Urinary bladder (tissue), 4 donors: ENCODE data around the gene LAMB2. TPM values are rescaled to one million over a fixed set of nuclear protein-coding genes. Genes with fewer than 3 reads are reported as not detected.

Source experiments
- DNase-seq: peaks from one replicate; pipeline ENCODE4 v3.0.0-alpha.2; 2015; ENCODE audit errors: extremely low spot score
- H3K27ac ChIP-seq: one replicate; pipeline ENCODE4 v1.5.1; 2013; ENCODE audit warnings: low read depth, mild to moderate bottlenecking, moderate library complexity
- H3K36me3 ChIP-seq: one replicate; pipeline ENCODE4 v1.6.1; 2013; ENCODE audit warnings: mild to moderate bottlenecking, moderate library complexity; ENCODE audit not compliant: insufficient read depth
- H3K4me1 ChIP-seq: one replicate; pipeline ENCODE4 v1.6.1; 2013; ENCODE audit warnings: mild to moderate bottlenecking, moderate library complexity; ENCODE audit not compliant: insufficient read depth
- H3K4me3 ChIP-seq: one replicate; pipeline ENCODE4 v1.5.1; 2013; ENCODE audit warnings: low read depth, low read length
- WGBS: extraction: QIAGEN DNeasy Blood & Tissue Kit; methylation state at CpG from one replicate; pipeline ENCODE4 v1.1.7; 2013; 5-methylcytosine and 5-hydroxymethylcytosine counted together
- polyA plus RNA-seq: library from polyadenylated mRNA; stranded (reverse); fragments of 200-250 nt; gene quantifications from one replicate; pipeline ENCODE4 v1.2.3, GENCODE V29; 2013
- total RNA-seq: library from RNA; depleted of rRNA; stranded (reverse); fragments of >200 nt; gene quantifications from one replicate; pipeline ENCODE4 v1.2.3, GENCODE V29; 2014
- donor health status: healthy with polysubstance abuse.
- donor health status: healthy.

The LAMB2 gene
- total and polyA plus RNA-seq, 2 donors: 366 to 429 TPM

DNA sequence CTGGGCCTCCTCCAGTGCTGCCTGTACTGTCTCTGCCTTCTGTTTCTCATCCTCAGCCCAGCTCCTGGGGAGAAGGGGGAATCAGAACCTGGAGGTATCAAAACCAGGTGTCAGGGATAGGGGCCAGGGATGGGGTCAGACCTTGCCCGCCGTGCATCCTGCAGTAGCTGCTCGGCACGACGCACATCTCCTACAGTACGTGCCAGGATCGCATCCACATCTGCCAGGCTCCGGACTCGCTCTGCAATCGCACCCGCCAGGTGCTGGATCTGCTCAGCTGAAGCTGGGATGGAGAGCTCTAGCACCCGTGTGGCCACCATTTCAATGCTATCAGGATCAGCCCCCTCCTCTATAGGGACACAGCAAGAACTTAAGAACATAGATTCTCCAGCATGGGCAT lies 10.8 kb downstream of the LAMB2 start:
- Histone ChIP-seq H3K36me3 (peaks cover 2% of the 10 kb centered on the region), H3K27ac (no peak overlapping the region), H3K4me3 (no peak overlapping the region), H3K4me1 (no peaks in the 10 kb centered on the region)
- 91% methylated on average over 12 of the region's 12 CpGs for WGBS
- DNase-seq: no peak

DNA sequence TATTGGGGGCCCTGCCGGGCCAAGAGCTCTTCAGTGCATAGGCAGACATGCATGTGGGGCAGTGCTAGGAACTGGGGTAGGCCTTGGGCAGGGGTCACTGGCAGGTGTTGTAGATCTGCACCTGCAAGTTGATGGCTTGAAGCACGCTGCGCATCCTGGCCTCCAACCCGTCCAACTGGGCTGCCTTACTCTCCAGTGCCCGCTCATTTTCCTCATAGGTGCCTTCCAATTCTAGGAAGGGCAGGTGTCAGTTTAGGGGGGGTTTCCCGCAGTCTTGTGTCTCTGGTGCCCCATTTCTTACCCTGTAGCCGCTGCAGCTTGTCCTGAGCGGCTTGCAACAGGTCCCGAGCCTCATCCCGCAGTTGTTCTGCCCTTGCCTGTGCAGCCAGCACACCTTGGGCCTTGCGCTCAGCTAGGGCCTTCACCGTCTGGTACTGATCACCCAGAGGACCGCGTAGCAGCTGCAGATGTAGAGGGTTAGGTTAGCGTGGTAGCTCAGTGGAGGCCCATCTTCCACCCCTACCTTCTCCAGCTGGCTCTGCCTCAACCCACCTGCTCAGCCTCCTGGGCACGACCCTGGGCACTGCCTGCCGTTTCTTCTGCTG lies 11.6 kb downstream of the LAMB2 start:
- 69% methylated on average over 17 of the region's 17 CpGs for WGBS
- peaks cover 2% of the 10 kb centered on the region for H3K36me3 ChIP-seq

DNA sequence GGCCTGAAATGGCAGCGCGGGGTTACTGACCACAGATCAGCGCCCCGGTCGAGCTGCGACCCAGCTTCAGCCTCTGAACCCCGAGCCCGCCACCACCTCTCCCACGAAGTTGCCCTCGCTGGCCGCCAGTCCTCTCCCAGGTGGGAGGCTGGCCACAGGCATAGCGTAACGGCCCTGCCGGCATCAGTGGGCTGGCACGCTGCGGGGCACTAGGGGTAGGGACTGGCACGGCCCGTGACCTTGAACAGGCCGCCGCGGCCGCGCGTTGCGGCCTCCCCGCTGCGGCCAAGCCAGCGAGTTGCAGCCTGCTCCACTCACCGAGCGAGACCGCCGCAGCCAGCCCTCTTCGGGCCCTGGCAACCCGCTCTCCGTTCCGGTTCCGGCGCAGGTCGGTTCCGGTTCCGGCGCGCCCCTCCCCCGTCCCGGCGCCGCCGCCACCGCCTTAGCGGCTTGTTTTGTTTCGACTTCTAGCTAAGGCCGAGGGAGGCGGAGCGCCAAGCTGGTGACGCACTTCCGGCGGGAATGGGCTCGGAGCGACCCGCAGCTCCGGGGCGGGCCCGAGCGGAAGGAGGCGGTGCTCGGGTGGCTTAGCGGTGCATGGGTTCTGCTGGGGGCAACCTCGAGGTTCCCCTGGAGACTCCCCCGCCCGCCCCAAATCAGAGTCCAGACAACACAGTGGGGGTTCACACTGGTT lies 12.3 kb downstream of the LAMB2 start, which contains the start of gene USP19:
TSS of gene USP19 (minus strand) at position 386 of the 694 bp plus-strand sequence. CDS start 1,678 bp downstream, outside the sequence.
- peak; percentile 84 for DNase-seq
- WGBS: under 1% methylated on average over 70 of the region's 70 CpGs

More for the DNA sequence above, 11.6 kb downstream of the LAMB2 start:
- Histone ChIP-seq H3K4me1 (no peaks in the 10 kb centered on the region), H3K4me3 (peak overlapping the region; percentile 88), H3K27ac (peak overlapping the region; percentile 69)
- DNase-seq: no peak

DNA sequence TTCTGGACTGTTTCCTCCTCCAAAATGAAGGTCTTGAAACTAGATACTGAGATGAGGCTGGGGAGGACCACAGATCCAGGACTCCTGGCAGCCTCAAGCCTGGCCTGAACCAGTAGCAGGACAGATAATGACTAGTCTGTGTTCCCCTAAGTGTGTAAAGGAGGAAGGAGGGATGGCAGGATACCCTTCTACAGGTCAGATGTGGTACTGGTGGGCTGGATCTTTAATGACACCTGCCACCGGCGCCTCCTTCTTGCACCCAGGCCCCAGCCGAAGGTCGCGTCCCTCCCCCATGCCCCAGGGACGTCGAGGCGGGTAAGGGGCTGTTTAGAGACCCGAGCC lies 12.8 kb downstream of the LAMB2 start:
- WGBS: under 1% methylated on average over 9 of the region's 9 CpGs
- no peaks in the 10 kb centered on the region for H3K4me1 ChIP-seq
- no peak for DNase-seq
- H3K4me3 ChIP-seq: peak overlapping the region; percentile 88
- peak overlapping the region; percentile 94 for H3K27ac ChIP-seq
- H3K36me3 ChIP-seq: peaks cover 2% of the 10 kb centered on the region

More for the DNA sequence above, 12.3 kb downstream of the LAMB2 start, which contains the start of gene USP19:
- Histone ChIP-seq H3K4me1 (no peaks in the 10 kb centered on the region), H3K27ac (peak within 1 kb of the TSS; percentile 94), H3K4me3 (peak within 1 kb of the TSS; percentile 88), H3K36me3 (peaks cover 2% of the 10 kb centered on the region)

DNA sequence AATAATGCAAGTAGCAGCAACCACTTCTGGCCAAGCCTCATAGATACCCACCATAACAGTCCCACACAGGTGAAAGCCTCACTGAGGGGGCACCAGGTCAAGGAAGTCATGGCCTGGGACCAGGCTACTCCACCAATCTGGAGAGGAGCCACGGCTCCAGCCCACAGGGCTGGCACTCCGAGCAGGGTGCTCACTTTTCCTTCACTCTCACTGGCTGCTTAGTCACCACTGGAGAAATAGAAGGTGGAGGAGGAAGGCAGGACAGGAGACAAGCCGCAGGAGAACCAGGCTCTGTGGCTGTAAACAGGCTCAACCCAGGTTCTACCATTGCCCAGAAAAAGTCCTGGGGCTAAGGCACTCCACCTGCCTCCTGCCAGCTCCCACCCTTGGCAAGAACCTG lies 13.4 kb downstream of the LAMB2 start:
- Histone ChIP-seq H3K4me1 (no peaks in the 10 kb centered on the region), H3K27ac (no peak overlapping the region), H3K36me3 (peaks cover 2% of the 10 kb centered on the region), H3K4me3 (peak overlapping the region; percentile 88)
- WGBS: 75% methylated on average over 3 of the region's 3 CpGs
- no peak for DNase-seq

DNA sequence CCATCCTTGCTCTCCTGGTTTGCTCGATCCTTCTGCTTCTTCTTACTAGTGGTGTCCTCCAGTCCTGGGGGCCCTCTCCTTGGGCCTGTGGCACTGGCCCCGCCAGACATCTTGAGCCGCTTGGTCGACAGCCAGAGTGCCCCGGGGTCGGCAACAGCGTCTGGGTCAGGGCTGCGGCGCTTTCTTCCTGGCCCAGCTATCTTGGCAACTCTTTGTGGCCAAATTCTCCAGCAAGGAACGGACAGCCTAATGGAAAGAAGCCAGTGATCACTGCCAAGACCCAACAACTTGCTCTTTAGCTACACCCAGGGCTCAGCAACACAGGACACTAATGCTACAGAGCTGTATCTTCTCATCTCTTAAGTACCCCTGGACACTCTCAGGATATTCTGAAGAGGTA lies 13.8 kb downstream of the LAMB2 start:
- H3K4me3 ChIP-seq: no peak overlapping the region
- no peak overlapping the region for H3K27ac ChIP-seq
- no peaks in the 10 kb centered on the region for H3K4me1 ChIP-seq
- WGBS: 64% methylated on average over 10 of the region's 10 CpGs
- DNase-seq: no peak
- peaks cover 2% of the 10 kb centered on the region for H3K36me3 ChIP-seq

DNA sequence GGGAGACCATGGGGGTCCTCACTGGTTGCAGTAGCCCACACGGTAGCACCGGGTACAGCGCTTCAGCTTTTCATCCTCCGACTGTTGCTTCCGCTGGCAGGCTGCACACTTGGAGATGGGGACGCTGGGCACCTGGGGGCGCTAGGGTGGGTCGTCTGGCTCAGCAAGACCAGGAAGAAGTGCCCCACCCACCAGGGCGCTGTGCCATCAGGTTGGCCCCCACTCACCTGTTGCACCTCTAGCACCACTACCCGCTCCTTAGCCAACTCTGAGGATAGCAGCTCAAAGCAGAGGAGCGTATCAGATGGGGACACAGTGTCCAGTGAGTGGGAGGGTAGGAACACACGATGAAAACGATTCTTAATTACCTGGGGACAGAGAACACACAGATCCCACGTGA lies 20.6 kb downstream of the LAMB2 start:
- no peak for DNase-seq
- Histone ChIP-seq H3K4me3 (no peak overlapping the region), H3K4me1 (no peaks in the 10 kb centered on the region), H3K36me3 (peaks cover 10% of the 10 kb centered on the region), H3K27ac (no peak overlapping the region)
- WGBS: 89% methylated on average over 14 of the region's 14 CpGs

DNA sequence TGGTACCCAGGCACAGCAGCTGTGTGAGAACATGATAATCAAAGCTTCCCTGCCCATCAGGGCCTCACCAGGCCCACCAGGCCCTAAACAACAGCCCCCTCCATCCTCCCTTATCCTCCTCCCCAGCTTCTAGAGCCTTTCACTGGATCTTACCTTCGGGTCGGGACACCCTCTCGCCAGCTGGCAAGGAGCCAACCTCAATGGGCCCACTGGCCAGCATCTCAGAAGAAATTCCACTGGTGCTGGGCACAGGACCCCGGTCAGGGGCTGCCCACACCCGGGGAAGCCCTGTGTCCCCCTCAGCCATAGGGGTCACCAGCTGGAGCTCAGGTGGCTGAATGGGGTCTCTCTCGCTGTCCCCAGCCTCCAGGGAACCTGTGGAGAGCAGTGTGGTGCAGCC lies 21.5 kb downstream of the LAMB2 start:
- H3K4me1 ChIP-seq: no peaks in the 10 kb centered on the region
- H3K27ac ChIP-seq: no peak overlapping the region
- no peak overlapping the region for H3K4me3 ChIP-seq
- H3K36me3 ChIP-seq: peaks cover 10% of the 10 kb centered on the region
- no peak for DNase-seq
- 83% methylated on average over 6 of the region's 6 CpGs for WGBS

DNA sequence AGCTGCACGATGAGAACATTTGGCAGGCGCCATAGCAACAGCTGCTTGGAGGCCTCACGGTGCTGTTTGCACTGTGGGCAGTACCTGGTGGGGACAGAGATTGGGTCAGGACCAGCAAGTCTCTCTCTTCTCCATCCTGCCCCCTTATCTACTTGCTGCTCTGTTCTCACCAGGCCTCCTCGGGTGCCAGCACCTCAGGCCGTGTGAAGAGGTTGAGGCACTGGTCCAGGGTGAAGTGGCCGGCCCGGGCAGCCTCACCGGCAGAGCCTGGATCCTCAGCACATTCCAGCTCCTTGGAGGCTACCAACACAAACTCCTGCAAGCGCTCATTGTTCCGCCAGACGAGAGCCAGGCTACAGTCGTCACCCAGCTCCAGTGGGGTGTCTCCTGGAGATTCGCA lies 22.1 kb downstream of the LAMB2 start:
- Histone ChIP-seq H3K36me3 (peaks cover 10% of the 10 kb centered on the region), H3K27ac (no peak overlapping the region), H3K4me1 (no peaks in the 10 kb centered on the region), H3K4me3 (no peak overlapping the region)
- WGBS: 83% methylated on average over 13 of the region's 13 CpGs
- no peak for DNase-seq

DNA sequence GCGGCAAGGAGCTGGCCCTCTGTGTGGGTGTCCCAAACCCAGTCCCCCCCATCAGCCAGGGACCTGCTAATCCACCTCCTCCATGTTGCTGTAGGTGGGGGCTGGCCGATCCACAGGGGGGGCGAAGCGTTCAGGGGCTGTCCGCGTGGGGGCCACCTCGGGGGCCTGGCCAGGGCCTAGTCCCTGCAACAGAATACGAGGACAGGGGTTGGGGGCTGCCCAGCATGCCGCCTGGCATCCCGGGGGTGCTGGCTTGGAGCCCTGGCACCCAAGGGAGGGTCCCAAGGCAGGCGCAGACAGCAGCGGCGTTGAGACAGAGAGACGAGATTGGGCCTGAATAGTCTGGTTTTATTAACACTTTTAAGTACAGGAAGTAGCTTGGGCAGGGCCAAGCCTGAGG lies 24.5 kb downstream of the LAMB2 start:
- 79% methylated on average over 14 of the region's 14 CpGs for WGBS
- Histone ChIP-seq H3K4me1 (peaks cover 2% of the 10 kb centered on the region), H3K36me3 (peaks cover 10% of the 10 kb centered on the region), H3K27ac (no peak overlapping the region), H3K4me3 (no peak overlapping the region)
- DNase-seq: no peak

DNA sequence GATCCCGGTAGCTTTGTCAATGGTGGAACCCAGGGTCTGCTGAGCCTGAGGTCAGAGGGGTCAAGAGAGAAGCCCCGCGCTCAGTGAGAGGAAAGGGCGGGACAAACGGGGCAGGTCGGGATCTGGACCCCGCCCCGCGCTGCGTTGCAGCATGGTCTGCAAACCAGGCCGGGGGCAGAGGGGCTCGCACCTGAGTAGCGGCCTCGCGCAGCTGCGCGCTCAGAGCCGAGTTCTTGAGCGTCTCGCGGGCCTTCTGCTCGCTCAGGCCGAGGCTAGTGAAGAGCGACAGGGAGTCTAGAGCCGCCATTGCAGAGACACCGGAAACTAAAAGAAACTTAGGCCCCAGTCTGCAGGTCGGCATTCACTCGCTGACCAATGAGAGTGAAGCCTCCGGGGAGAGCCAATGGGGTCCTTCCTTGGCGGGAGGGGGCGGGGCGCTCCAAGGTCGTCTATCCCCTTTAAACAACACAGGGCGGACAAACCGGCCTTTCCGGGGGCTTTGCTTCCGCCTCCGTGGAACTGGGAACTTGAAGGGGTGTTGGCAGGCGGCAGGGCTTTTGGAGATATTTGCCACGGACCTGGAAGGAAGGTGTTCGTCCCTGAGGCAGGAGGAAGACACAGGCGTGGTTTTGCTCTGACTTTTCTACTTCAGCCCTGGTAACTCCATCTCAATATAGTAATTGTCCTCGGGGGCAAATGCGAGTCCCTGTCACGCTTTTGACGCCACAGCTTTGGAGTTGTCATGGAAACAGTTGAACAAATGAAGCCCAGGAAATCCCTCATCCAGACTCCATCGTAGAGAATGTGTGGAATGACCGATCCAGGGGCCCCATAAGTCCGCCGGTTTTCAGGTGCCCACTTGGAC lies 28.2 kb downstream of the LAMB2 start, which contains the start of gene QARS1:
TSS of gene QARS1 (minus strand) at position 331 of the 865 bp plus-strand sequence. CDS start at position 307, 24 bp downstream.
- Histone ChIP-seq H3K4me1 (peaks cover 2% of the 10 kb centered on the region), H3K36me3 (peaks cover 11% of the 10 kb centered on the region), H3K4me3 (peak within 1 kb of the TSS; percentile 69), H3K27ac (peak within 1 kb of the TSS; percentile 63)
- DNase-seq: peak; percentile 93
- under 1% methylated on average over 50 of the region's 50 CpGs for WGBS

DNA sequence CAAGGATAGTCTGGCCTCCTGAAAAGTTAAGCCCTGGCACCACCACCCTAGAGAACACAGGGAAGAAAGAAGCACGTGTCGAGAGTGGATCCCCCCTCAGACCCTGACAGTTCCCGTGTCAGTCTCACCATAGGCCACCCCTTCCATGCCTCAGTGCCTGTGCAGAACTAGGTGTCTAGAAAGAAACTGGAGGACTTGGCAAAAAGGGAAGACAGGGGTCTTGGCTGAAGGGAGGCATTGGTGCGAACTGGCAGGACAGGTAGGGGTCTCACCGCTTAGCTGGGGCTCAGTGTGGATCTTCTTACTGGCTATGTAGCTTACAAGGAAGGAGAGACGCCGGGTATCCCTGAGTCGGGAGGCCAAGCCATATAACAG lies 28.8 kb downstream of the LAMB2 start:
- no peak for DNase-seq
- Histone ChIP-seq H3K4me1 (peaks cover 2% of the 10 kb centered on the region), H3K27ac (peak overlapping the region; percentile 63), H3K36me3 (peaks cover 8% of the 10 kb centered on the region), H3K4me3 (peak overlapping the region; percentile 69)
- 3% methylated on average over 8 of the region's 8 CpGs for WGBS

DNA sequence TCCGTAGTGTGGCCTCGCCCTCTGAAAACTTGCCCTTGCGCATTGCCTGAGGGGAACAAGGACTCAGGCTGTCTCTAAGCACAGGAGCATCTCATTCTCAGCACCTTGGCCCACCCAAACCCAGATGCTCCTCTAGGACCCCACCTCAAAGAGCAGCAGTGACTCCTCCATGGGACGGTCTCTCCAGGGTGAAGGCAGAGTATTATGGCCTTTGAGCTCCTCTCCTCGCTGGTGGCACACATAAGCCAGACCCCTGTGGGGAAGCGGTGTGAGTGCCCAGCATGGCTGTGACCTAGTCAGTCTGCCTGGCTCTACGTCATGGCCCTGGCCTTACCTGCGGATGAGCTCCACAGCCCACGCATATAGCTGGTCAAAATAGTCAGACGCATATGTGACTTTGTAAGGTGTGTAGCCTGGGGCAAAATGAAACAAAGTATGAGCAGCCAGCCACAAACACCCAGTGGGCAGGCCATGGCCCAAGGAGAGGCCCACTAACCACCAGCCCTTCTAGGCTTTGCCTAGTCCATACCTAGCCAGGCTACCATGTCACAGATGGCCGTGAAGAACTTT lies 32.7 kb downstream of the LAMB2 start:
- H3K4me1 ChIP-seq: peaks cover 2% of the 10 kb centered on the region
- 95% methylated on average over 11 of the region's 11 CpGs for WGBS
- no peak for DNase-seq
- H3K27ac ChIP-seq: no peak overlapping the region
- no peak overlapping the region for H3K4me3 ChIP-seq
- H3K36me3 ChIP-seq: peaks cover 8% of the 10 kb centered on the region
